Activated T-helper 1 cell treated with Interleukin-2 at 50 U/mL for 16 hours (primary cell): ENCODE data around the gene RMDN2.

ENCODE experiments used
- DNase-seq: peaks from one replicate; pipeline ENCODE4 v3.0.0-alpha.2; 2020; ENCODE audit warnings: low read depth

Gene RMDN2

DNA sequence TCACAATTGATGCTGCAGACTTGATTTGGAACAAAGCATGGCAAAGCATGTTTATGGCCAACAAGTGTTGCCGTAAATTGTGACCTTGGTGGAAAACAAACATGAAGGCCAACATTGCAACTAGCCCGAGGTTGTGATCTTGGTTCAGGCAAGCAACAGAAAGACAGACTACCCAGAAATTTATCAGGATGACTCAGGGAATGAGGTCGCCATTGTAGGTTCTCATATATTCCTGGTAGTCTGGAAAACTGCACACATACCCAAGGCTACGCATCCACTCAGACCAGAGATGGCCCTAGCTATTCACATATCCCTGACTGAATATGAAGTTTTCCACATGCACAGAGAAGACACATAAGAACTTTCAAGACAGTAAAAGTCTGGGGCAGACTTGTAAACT is 120.7 kb downstream of the RMDN2 start:
- no peak for DNase-seq

DNA sequence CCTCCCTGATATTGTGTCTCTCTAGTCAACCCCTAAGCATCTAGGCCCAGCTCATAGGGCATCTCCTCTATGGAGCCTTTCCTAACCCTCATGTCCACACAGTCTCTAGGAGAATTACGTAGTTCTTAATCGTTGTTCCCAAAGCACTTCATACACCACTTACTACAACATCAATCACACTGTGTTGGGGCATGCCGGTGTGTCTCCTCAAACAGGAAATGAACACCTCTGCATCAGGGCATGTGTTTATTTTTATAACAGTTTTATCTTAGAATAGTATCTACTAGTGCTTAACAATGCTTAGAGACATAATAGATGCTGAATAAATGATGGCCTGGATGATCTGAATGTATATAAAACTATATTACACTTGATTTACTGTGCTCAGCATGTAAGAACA is 131.1 kb downstream of the RMDN2 start:
- no peak for DNase-seq

DNA sequence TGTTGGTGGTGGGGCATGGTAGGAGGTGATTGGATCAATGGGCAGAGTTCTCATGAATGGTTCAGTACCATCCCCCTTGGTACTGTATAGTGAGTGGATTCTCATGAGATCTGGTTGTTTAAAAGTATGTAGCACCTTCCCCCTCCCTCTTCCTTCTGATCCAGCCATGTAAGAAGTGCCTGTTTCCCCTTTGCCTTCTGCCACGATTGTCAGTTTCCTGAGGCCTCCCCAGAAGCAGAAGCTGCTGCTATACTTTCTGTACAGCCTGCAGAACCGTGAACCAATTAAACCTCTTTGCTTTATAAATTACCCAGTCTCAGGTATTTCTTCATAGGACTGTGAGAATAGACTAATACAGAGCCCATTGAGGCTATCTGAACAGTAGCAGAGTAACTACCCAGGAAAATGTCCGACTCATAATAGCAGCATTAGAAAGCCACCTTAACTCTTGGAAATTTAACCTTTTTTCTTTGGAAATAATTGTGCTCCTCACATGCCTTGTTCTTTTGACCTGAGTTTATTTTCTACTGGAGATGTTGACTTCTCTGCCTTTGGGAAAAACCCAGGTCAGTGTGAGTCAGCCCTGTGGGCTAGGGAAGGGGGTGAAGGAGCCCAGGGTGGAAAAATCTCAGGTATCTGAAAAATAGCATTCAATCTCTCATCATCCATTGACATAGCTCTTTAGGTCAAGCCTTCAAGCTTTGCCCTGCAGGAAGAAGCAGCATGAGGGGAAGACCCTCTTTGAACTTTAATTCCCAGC is 132.7 kb downstream of the RMDN2 start:
- DNase-seq: no peak

DNA sequence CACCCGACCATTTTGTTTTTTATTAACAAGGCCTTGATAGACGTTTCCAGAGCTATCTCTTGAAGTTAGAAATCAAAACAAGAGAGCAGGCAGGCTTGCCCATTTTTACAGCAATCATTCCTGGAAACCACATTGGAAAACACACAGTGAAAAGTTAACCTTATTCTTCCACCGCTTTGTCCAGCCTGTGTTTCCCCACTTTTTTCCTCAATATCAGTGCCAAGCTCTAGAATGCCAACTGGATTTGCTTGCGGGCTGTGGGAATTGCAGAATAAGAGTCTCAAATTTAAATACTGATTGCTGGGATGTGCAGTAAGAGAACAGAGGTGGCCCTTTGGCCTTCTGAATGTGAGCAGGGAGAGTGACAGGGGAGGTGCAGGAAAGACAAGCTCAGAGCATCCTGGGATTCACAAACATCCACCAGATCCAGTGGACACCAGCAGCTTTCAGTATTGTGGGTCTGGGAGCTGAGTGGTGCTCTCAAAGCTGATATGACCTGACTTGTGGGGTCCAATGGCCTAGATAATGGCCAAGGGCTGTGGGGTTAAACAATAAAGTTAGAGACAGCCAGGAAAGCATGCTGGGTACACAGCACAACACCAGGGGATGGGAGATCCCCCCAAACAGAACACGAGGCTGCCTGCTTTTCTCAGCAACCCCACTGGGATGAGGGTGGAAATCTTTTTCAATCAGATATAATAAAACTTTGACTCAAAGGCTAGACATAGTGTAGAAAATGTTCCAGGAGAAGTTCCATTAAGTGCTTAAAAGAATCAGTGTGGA is 135.3 kb downstream of the RMDN2 start:
- DNase-seq: no peak

DNA sequence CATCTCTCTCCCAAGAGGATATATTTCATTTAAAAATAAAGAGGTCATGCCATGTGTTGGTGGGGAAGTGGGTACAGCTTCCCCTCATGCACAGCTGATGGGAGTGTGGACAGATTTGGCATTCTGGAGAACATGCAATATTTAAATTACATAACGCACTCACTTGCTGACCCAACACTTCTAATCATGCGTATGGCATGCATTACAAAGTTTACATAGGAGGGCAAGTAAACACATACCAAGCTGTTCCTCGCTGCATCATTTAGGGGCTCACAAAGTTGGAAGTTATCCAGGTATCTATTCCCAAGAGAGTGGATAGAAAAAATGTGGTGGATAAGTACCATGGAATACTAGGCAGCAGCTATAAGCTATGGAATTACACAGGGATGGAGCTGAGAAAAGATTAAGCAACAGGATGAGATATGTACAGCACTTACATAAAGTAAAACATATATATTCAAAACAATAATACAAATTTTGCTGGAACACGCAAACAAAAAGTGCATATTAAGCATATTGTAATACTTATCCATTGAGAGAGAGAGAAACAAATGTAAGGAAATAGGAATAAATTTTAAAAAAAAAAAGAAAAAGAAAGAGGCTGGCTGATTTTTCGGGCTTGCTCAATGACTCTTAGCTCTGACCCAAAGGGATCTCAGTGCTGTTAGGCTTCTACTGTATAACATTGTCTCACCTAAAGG is 139.9 kb downstream of the RMDN2 start:
- DNase-seq: no peak

DNA sequence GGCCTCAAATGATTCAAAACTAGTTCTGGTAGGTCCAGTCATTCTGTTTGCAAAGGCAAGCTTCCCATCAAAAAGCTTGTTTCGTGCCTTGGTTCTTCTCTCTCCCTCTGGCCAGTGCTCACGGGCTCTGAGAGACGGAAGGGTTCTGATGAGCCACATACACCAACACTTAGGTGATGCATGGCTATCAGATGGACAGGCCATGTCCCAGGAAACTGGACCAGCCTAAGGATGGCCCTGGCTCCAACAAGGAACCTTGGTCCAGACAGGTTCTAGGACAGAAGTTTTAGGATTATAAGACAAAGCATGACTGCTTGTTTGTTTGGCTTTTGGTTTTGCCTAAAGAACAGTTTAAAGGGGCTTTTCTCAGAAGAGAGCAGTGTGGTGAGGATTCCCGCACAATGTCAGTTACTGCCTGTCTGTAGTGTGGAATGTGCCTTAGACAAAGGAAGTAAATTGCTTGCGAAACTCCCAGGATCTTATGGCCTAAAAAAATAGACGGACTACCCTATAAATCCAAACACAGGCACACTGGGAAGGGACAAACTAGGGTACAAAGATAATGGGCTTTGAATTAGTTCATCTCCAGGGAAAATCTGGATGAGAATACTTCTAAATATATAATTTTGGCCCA is 140.5 kb downstream of the RMDN2 start:
- no peak for DNase-seq

DNA sequence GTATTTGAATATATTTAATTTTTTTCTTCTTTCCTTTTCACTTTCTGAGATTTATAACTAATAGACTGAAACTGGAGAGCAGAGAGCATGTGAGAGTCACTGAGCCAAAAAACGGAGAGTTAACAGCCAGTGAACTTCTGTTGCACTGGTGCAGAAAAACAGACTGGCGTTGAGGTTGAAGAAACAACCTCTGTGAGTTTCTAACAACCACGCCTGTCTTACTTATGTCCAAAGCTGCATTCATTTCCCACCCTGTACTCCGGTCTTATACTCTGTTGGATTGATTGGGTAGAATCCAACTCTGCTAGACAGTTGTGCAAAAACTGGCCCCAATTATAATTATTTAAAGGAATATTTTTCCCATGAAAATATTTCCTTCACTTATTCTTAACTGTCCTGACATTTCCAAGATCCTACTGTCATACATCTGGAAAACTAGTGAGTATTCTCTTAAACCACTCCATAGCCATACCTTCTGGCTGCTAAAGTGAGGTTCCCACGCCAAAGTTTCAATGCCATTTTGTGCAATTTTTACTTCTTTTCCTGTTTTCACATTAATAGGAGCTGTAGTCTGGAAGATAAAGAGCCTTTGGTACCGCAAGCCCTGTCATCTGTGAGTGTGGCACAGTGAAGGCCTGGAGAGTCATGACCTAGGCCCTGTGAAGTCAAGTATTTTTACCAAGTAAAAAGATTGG is 141.5 kb downstream of the RMDN2 start:
- no peak for DNase-seq
